ENCODE data around the gene AFAP1. TPM values are rescaled to one million over a fixed set of nuclear protein-coding genes. Genes with fewer than 3 reads are reported as not detected.

Gene AFAP1
- total RNA-seq, 1 donor from 2014 or later = 28.7 TPM

GRCh38 chr4:7709431-7709830 is 230.2 kb downstream of the AFAP1 start:
- H3K27ac ChIP-seq = no peak overlapping the region

DNA sequence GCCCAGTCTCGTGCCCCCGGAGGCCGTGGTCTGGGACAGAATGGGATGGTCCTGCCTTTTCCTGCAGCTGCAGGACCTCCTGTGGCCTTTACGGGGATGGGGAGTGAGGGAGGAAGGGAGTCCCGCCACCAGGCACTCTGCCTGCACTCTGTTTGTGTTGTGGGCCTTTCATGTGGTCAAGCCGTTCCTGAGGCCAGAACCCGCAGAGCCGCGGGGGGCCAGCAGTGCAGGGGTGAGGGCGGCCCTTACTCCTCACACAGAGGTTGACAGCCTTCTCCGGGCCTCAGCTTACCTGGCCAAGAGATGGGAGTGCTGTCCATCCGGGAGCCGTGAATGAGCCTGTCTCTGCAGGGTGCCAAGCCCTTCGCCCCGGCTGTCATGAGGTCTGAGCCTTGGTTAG is 230.7 kb downstream of the AFAP1 start:
- TF ChIP-seq, protein P1, sequence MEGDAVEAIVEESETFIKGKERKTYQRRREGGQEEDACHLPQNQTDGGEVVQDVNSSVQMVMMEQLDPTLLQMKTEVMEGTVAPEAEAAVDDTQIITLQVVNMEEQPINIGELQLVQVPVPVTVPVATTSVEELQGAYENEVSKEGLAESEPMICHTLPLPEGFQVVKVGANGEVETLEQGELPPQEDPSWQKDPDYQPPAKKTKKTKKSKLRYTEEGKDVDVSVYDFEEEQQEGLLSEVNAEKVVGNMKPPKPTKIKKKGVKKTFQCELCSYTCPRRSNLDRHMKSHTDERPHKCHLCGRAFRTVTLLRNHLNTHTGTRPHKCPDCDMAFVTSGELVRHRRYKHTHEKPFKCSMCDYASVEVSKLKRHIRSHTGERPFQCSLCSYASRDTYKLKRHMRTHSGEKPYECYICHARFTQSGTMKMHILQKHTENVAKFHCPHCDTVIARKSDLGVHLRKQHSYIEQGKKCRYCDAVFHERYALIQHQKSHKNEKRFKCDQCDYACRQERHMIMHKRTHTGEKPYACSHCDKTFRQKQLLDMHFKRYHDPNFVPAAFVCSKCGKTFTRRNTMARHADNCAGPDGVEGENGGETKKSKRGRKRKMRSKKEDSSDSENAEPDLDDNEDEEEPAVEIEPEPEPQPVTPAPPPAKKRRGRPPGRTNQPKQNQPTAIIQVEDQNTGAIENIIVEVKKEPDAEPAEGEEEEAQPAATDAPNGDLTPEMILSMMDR (IDR thresholded peaks at IDR 0.05) = no peak
- intact Hi-C loops (cut with DNase I) = loop anchor here (10.0 kb wide), 1 partner anchor 514 kb away; the partner anchor contains the start of gene SORCS2
- no peaks in the 10 kb centered on the region for H3K4me1 ChIP-seq
- peaks cover 4% of the 10 kb centered on the region for H3K27me3 ChIP-seq
- H3K27ac ChIP-seq = no peak overlapping the region
- H3K9me3 ChIP-seq = no peaks in the 10 kb centered on the region
- H3K4me3 ChIP-seq = no peak overlapping the region
- DNase-seq (no peak), ATAC-seq (no peak)
- H3K36me3 ChIP-seq = no peaks in the 10 kb centered on the region

More at GRCh38 chr4:7709431-7709830, 230.2 kb downstream of the AFAP1 start:
- H3K36me3 ChIP-seq = no peaks in the 10 kb centered on the region
- DNase-seq (no peak), ATAC-seq (no peak)
- intact Hi-C loops (cut with DNase I) = loop anchor here (10.0 kb wide), 1 partner anchor 515 kb away; the partner anchor contains the start of gene SORCS2
- no peak overlapping the region for H3K4me3 ChIP-seq
- H3K4me1 ChIP-seq = no peaks in the 10 kb centered on the region
- H3K27me3 ChIP-seq = no peaks in the 10 kb centered on the region
- H3K9me3 ChIP-seq = no peaks in the 10 kb centered on the region
- TF ChIP-seq, protein P1 (IDR thresholded peaks at IDR 0.05) = no peak

Other genes starting within 250 kb of the AFAP1 start
- 12.7 TPM for gene ABLIM2, start 219.0 kb upstream of the AFAP1 start, total RNA-seq